SH-SY5Y (cell line): Measurements from ENCODE around the gene FNDC3A.

ENCODE experiments used
- GATA2 ChIP-seq: IDR thresholded peaks from 2 replicates; pipeline ENCODE4 v1.6.1; 2011; ENCODE audit warnings: mild to moderate bottlenecking, low read depth, low read length
- GATA3 ChIP-seq: IDR thresholded peaks from 2 replicates; pipeline ENCODE4 v1.6.1; 2011; ENCODE audit warnings: low read depth, mild to moderate bottlenecking, low read length, moderate library complexity

- TF ChIP-seq GATA2 (no peak), GATA3 (no peak)
These were observed 123.2 kb downstream of the FNDC3A start for GRCh38 chr13:49098771-49099512.
